Breast epithelium (tissue), 3 donors: ENCODE data around the gene WHRN.

Source experiments
- CTCF ChIP-seq, 3 donors: fragments of 450-650 bp; IDR thresholded peaks; one replicate each; pipeline ENCODE4 v1.5.1; 2016 to 2017; ENCODE audit warnings: antibody characterized with exemption in 3 of 3, mild to moderate bottlenecking in 3 of 3, moderate library complexity in 3 of 3
- POLR2A ChIP-seq: fragments of 450-650 bp; IDR thresholded peaks from one replicate; pipeline ENCODE4 v1.6.1; 2016; ENCODE audit warnings: antibody characterized with exemption, mild to moderate bottlenecking, moderate library complexity

- no peak for TF ChIP-seq CTCF (IDR thresholded peaks at IDR 0.05)
- TF ChIP-seq POLR2A = no peak
Observed at GRCh38 chr9:114475412-114476135, 29.7 kb downstream of the WHRN start.
